Smooth muscle cell (in vitro differentiated cells): ENCODE results near the gene AP4E1. TPM values are rescaled to one million over a fixed set of nuclear protein-coding genes. Genes with fewer than 3 reads are reported as not detected.

ENCODE experiments used
- DNase-seq: peaks from one replicate; lab custom pipeline; 2025; ENCODE audit not compliant: unreplicated experiment; lab: John Stamatoyannopoulos, UW
- H2AFZ ChIP-seq: fragments of 200-600 bp; sonication (generic); 2 replicates; pipeline ENCODE4 v1.6.0; 2016; ENCODE audit warnings: antibody characterized with exemption, low read depth, mild to moderate bottlenecking
- H3F3A ChIP-seq: fragments of 200-600 bp; sonication (generic); 2 replicates; pipeline ENCODE4 v1.6.0; 2017; ENCODE audit warnings: antibody characterized with exemption, low read depth
- H3K27ac ChIP-seq: fragments of 200-600 bp; sonication (generic); 2 replicates; pipeline ENCODE4 v1.5.1; 2016; ENCODE audit warnings: low read depth, mild to moderate bottlenecking
- H3K27me3 ChIP-seq: fragments of 200-600 bp; sonication (generic); 2 replicates; pipeline ENCODE4 v1.6.1; 2016; ENCODE audit warnings: low read depth, mild to moderate bottlenecking
- H3K36me3 ChIP-seq: fragments of 200-600 bp; sonication (generic); 2 replicates; pipeline ENCODE4 v1.5.1; 2016; ENCODE audit warnings: low read depth
- H3K4me1 ChIP-seq: fragments of 200-600 bp; sonication (generic); 2 replicates; pipeline ENCODE4 v1.5.1; 2016; ENCODE audit warnings: low read depth
- H3K4me2 ChIP-seq: fragments of 200-600 bp; sonication (generic); 2 replicates; pipeline ENCODE4 v1.6.0; 2016; ENCODE audit warnings: mild to moderate bottlenecking
- H3K4me3 ChIP-seq: fragments of 200-600 bp; sonication (generic); 2 replicates; pipeline ENCODE4 v1.5.1; 2016; ENCODE audit warnings: mild to moderate bottlenecking
- H3K79me2 ChIP-seq: fragments of 200-600 bp; sonication (generic); 2 replicates; pipeline ENCODE4 v1.6.0; 2016; ENCODE audit warnings: low read depth, mild to moderate bottlenecking
- H3K9ac ChIP-seq: fragments of 200-600 bp; sonication (generic); 2 replicates; pipeline ENCODE4 v1.6.0; 2016; ENCODE audit warnings: low read depth
- H3K9me3 ChIP-seq: fragments of 200-600 bp; sonication (generic); replicated peaks from 2 replicates; pipeline ENCODE4 v1.5.1; 2016; ENCODE audit warnings: low read depth
- H4K20me1 ChIP-seq: fragments of 200-600 bp; sonication (generic); 2 replicates; pipeline ENCODE4 v1.6.0; 2016; ENCODE audit warnings: low read depth
- WGBS: methylation state at CpG from one replicate; pipeline ENCODE4 v1.1.7; 2016; ENCODE audit warnings: low lambda C conversion rate; 5-methylcytosine and 5-hydroxymethylcytosine counted together
- polyA plus RNA-seq: library from polyadenylated mRNA; unstranded; fragments of >200 nt; fragmentation: Nextera tagmentation; extraction: Ambion mirVana; gene quantifications from 2 replicates; pipeline ENCODE4 v1.2.1, GENCODE V29; 2016
- total RNA-seq: library from RNA; depleted of rRNA; stranded (reverse); fragments of >200 nt; gene quantifications from 2 replicates; pipeline ENCODE4 v1.2.3, GENCODE V29; 2014
- TF ChIP-seq, protein P1 (sequence below): fragments of 200-600 bp; sonication (generic); IDR thresholded peaks from 2 replicates; pipeline ENCODE4 v1.5.1; 2017; ENCODE audit warnings: borderline replicate concordance, mild to moderate bottlenecking, antibody characterized with exemption; ENCODE audit not compliant: insufficient read depth, poor library complexity, severe bottlenecking

AP4E1 gene
- total and polyA plus RNA-seq, 2 experiments from 2014 or later: 2.3 to 8.2 TPM

DNA sequence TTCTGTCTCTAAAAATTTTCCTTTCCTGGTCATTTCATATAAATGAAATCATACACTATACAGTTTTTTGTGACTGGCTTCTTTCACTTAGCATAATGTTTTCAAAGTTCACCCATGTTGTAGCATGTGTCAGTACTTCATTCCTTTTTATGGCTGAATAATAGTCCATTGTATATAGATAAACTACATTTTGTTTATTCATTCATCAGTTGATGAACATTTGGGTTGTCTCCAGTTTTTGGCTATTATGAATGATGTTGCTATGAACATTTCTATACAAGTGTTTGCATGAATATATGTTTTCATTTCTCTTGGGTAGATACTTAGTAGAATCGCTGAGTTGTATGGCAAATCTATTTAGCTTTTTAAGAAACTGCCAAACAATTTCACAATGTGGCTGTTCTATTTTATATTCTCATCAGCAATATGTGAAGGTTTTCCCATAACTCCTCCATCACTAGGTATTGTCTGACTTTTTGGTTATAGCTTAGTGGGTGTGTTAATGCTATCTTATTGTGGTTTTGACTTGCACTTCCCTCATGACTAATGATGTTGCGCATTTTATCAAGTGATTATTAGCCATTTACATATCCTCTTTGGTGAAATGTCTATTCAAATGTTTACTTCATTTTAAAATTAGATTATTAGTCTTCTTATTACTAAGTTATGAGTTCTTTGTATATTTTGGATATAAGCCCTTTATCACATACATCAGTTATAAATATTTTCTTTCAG is 21.7 kb upstream of the AP4E1 start:
- no peak overlapping the region for H3K27ac ChIP-seq
- DNase-seq: no peak
- H4K20me1 ChIP-seq: no peaks in the 10 kb centered on the region
- peaks cover 20% of the 10 kb centered on the region for H3F3A ChIP-seq
- no peaks in the 10 kb centered on the region for H3K36me3 ChIP-seq
- no peaks in the 10 kb centered on the region for H3K79me2 ChIP-seq
- WGBS: 86% methylated on average over 2 of the region's 2 CpGs
- no peak overlapping the region for H2AFZ ChIP-seq
- no peak overlapping the region for H3K4me3 ChIP-seq
- TF ChIP-seq, protein P1, sequence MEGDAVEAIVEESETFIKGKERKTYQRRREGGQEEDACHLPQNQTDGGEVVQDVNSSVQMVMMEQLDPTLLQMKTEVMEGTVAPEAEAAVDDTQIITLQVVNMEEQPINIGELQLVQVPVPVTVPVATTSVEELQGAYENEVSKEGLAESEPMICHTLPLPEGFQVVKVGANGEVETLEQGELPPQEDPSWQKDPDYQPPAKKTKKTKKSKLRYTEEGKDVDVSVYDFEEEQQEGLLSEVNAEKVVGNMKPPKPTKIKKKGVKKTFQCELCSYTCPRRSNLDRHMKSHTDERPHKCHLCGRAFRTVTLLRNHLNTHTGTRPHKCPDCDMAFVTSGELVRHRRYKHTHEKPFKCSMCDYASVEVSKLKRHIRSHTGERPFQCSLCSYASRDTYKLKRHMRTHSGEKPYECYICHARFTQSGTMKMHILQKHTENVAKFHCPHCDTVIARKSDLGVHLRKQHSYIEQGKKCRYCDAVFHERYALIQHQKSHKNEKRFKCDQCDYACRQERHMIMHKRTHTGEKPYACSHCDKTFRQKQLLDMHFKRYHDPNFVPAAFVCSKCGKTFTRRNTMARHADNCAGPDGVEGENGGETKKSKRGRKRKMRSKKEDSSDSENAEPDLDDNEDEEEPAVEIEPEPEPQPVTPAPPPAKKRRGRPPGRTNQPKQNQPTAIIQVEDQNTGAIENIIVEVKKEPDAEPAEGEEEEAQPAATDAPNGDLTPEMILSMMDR: no peak
- H3K4me2 ChIP-seq: no peak overlapping the region
- no peaks in the 10 kb centered on the region for H3K4me1 ChIP-seq
- H3K9me3 ChIP-seq: no peaks in the 10 kb centered on the region
- H3K27me3 ChIP-seq: no peaks in the 10 kb centered on the region
- no peak overlapping the region for H3K9ac ChIP-seq

DNA sequence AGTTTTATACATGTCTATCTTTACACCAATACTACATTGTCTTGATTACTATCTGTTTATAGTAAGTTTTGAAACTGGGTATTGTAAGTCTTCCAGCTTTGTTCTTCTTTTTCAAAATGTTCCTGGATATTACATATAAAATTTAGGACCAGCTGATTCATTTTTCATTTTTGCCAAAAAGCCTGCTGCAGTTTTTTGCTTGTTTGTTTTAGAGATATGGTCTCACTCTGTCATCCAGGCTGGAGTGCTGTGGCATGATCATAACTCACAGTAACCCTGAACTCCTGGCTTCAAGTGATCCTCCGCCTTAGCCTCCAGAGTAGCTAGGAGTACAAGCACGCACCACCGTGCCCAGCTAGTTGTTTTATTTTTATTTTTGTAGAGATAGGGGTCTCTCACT is 20.4 kb upstream of the AP4E1 start:
- Histone ChIP-seq H3K9ac (no peak overlapping the region), H3K27ac (no peak overlapping the region), H3K27me3 (no peaks in the 10 kb centered on the region), H3K9me3 (no peaks in the 10 kb centered on the region), H3K4me3 (no peak overlapping the region), H4K20me1 (no peaks in the 10 kb centered on the region), H3K4me2 (no peak overlapping the region), H2AFZ (no peak overlapping the region), H3F3A (peaks cover 20% of the 10 kb centered on the region), H3K79me2 (no peaks in the 10 kb centered on the region), H3K36me3 (no peaks in the 10 kb centered on the region), H3K4me1 (no peaks in the 10 kb centered on the region)
- 98% methylated on average over 3 of the region's 3 CpGs for WGBS
- TF ChIP-seq, protein P1: no peak
- DNase-seq: no peak

DNA sequence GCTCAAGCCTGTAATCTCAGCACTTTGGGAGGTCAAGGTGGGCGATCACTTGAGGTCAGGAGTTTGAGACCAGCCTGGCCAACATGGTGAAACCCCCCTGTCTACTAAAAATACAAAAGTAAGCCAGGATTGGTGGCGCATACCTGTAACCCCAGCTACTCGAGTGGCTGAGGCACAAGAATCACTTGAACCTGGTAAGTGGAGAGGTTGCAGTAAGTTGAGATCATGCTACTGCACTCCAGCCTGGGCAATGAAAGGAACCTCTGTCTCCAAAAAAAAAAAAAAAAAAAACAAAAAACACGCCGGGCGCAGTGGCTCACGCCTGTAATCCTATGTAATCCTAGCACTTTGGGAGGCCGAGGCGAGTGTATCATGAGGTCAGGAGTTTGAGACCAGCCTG is 18.9 kb upstream of the AP4E1 start:
- no peak overlapping the region for H3K4me3 ChIP-seq
- H3K27me3 ChIP-seq: no peaks in the 10 kb centered on the region
- H3K27ac ChIP-seq: no peak overlapping the region
- no peaks in the 10 kb centered on the region for H3K9me3 ChIP-seq
- no peak for DNase-seq
- H3K36me3 ChIP-seq: no peaks in the 10 kb centered on the region
- 97% methylated on average over 9 of the region's 9 CpGs for WGBS
- H3K4me2 ChIP-seq: no peak overlapping the region
- H3K4me1 ChIP-seq: no peaks in the 10 kb centered on the region
- no peaks in the 10 kb centered on the region for H4K20me1 ChIP-seq
- no peak overlapping the region for H3K9ac ChIP-seq
- no peaks in the 10 kb centered on the region for H3K79me2 ChIP-seq
- H3F3A ChIP-seq: peaks cover 12% of the 10 kb centered on the region
- no peak overlapping the region for H2AFZ ChIP-seq
- TF ChIP-seq, protein P1: no peak

DNA sequence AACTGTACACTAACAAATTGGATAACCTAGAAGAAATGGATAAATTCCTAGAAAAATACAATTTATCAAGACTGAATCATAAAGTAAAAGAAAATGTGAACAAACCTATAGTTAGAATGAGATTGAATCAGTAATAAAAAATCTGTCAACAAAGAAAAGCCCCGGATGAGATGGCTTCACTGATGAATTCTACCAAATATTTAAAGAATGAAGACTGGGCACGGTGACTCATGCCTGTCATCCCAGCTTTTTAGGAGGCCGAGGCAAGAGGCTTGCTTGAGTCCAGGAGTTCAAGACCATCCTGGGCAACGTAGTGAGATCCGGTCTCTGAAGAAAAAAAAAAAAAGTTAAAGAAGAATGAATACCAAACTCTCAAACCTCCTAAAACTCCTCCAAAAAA is 17.7 kb upstream of the AP4E1 start:
- H3F3A ChIP-seq: peaks cover 8% of the 10 kb centered on the region

More for the DNA sequence above, 17.7 kb upstream of the AP4E1 start:
- H3K4me3 ChIP-seq: no peak overlapping the region
- H3K27ac ChIP-seq: no peak overlapping the region
- no peak overlapping the region for H2AFZ ChIP-seq
- no peaks in the 10 kb centered on the region for H3K4me1 ChIP-seq
- H4K20me1 ChIP-seq: no peaks in the 10 kb centered on the region
- no peaks in the 10 kb centered on the region for H3K36me3 ChIP-seq
- WGBS: 91% methylated on average over 5 of the region's 5 CpGs
- TF ChIP-seq, protein P1: no peak
- H3K9ac ChIP-seq: no peak overlapping the region
- DNase-seq: no peak
- no peaks in the 10 kb centered on the region for H3K9me3 ChIP-seq
- no peak overlapping the region for H3K4me2 ChIP-seq
- H3K79me2 ChIP-seq: no peaks in the 10 kb centered on the region
- no peaks in the 10 kb centered on the region for H3K27me3 ChIP-seq
